Thymus (tissue), 11 donors: ENCODE measurements around the gene PRDX2. TPM values are rescaled to one million over a fixed set of nuclear protein-coding genes. Genes with fewer than 3 reads are reported as not detected.

Experiments
- DNase-seq, 9 donors: peaks; one replicate each; pipeline ENCODE4 v3.0.0-alpha.2; 2013; ENCODE audit warnings: low spot score in 9 of 9, low read depth in 6 of 9, missing footprints in 1 of 9
- H3K27ac ChIP-seq, 2 donors: one replicate each; pipeline ENCODE4 v1.5.1; 2013; ENCODE audit warnings: control low read depth in 1 of 2, low read depth in 1 of 2, low read length in 1 of 2, mild to moderate bottlenecking in 1 of 2, moderate library complexity in 1 of 2
- H3K27me3 ChIP-seq, 2 donors: one replicate each; pipeline ENCODE4 v1.5.1; 2013; ENCODE audit warnings: low read length in 1 of 2; ENCODE audit not compliant: control insufficient read depth in 2 of 2, insufficient read depth in 1 of 2
- H3K36me3 ChIP-seq, 2 donors: one replicate each; pipeline ENCODE4 v1.5.1; 2013; ENCODE audit warnings: low read length in 1 of 2, mild to moderate bottlenecking in 1 of 2, moderate library complexity in 1 of 2; ENCODE audit not compliant: control insufficient read depth in 2 of 2, insufficient read depth in 2 of 2
- H3K4me1 ChIP-seq, 2 donors: one replicate each; pipeline ENCODE4 v1.5.1; 2013; ENCODE audit warnings: low read length in 2 of 2; ENCODE audit not compliant: control insufficient read depth in 2 of 2, insufficient read depth in 2 of 2
- H3K4me3 ChIP-seq, 2 donors: one replicate each; pipeline ENCODE4 v1.5.1; 2013; ENCODE audit warnings: low read length in 2 of 2, control low read depth in 1 of 2, mild to moderate bottlenecking in 1 of 2
- H3K9me3 ChIP-seq, 2 donors: one replicate each; pipeline ENCODE4 v1.5.1; 2013; ENCODE audit warnings: low read length in 1 of 2, mild to moderate bottlenecking in 1 of 2; ENCODE audit not compliant: control insufficient read depth in 2 of 2, insufficient read depth in 1 of 2
- WGBS: extraction: QIAGEN DNeasy Blood & Tissue Kit; methylation state at CpG from one replicate; pipeline ENCODE4 v1.1.7; 2013; 5-methylcytosine and 5-hydroxymethylcytosine counted together
- polyA plus RNA-seq: library from polyadenylated mRNA; stranded (reverse); fragments of 200-250 nt; gene quantifications from one replicate; pipeline ENCODE4 v1.2.3, GENCODE V29; 2013
- total RNA-seq: library from RNA; stranded (reverse); fragments of 120-200 nt; gene quantifications from one replicate; pipeline ENCODE4 v1.2.4, GENCODE V29; 2013
- donor health status: healthy.

PRDX2 gene
- total and polyA plus RNA-seq, 2 donors, result 113 to 202 TPM

GRCh38 chr19:12796146-12797071 lies 5.2 kb downstream of the PRDX2 start:
- Histone ChIP-seq H3K36me3 (peaks cover 13 to 16% of the 10 kb centered on the region in 2 donors), H3K9me3 (peaks cover 0 to 3% of the 10 kb centered on the region in 2 donors), H3K4me3 (no peak overlapping the region), H3K4me1 (peaks cover 7 to 34% of the 10 kb centered on the region in 2 donors), H3K27ac (peak overlapping the region in 1 of 2 donors; percentile 19), H3K27me3 (peaks cover 0 to 17% of the 10 kb centered on the region in 2 donors)
- WGBS, result 16% methylated on average over 18 of the region's 18 CpGs
- DNase-seq, result peak in 5 of 9 donors; percentile 66 to 90 (median 86)

- H3K4me1 ChIP-seq, result peaks cover 5 to 35% of the 10 kb centered on the region in 2 donors
- H3K36me3 ChIP-seq, result peaks cover 5 to 11% of the 10 kb centered on the region in 2 donors
- H3K4me3 ChIP-seq, result no peak overlapping the region
- H3K27me3 ChIP-seq, result peaks cover 5 to 9% of the 10 kb centered on the region in 2 donors
- no peaks in the 10 kb centered on the region for H3K9me3 ChIP-seq
- WGBS, result 97% methylated on average over 9 of the region's 9 CpGs
- no peak overlapping the region for H3K27ac ChIP-seq
- no peak for DNase-seq
These were observed 6.6 kb downstream of the PRDX2 start for GRCh38 chr19:12794971-12795381.

- H3K27ac ChIP-seq, result peak overlapping the region; percentile 96 to 98
- H3K9me3 ChIP-seq, result no peaks in the 10 kb centered on the region
- peak overlapping the region; percentile 13 to 83 for H3K4me3 ChIP-seq
- H3K27me3 ChIP-seq, result peaks cover 8 to 10% of the 10 kb centered on the region in 2 donors
- no peak for DNase-seq
- peaks cover 5 to 38% of the 10 kb centered on the region in 2 donors for H3K4me1 ChIP-seq
- peaks cover 0 to 6% of the 10 kb centered on the region in 2 donors for H3K36me3 ChIP-seq
- WGBS, result 83% methylated on average over 7 of the region's 7 CpGs
These were observed 7.2 kb downstream of the PRDX2 start for GRCh38 chr19:12794196-12794941.

GRCh38 chr19:12793290-12794195 lies 8.1 kb downstream of the PRDX2 start:
- peak overlapping the region; percentile 96 to 98 for H3K27ac ChIP-seq
- WGBS, result under 1% methylated on average over 81 of the region's 81 CpGs
- H3K36me3 ChIP-seq, result peaks cover 0 to 4% of the 10 kb centered on the region in 2 donors
- no peaks in the 10 kb centered on the region for H3K9me3 ChIP-seq
- H3K4me3 ChIP-seq, result peak overlapping the region; percentile 66 to 83
- H3K27me3 ChIP-seq, result peaks cover 13 to 18% of the 10 kb centered on the region in 2 donors
- peak in 8 of 9 donors; percentile 85 to 96 (median 93) for DNase-seq
- H3K4me1 ChIP-seq, result peaks cover 5 to 46% of the 10 kb centered on the region in 2 donors

- Histone ChIP-seq H3K36me3 (peaks cover 0 to 4% of the 10 kb centered on the region in 2 donors), H3K9me3 (no peaks in the 10 kb centered on the region), H3K4me1 (peaks cover 5 to 52% of the 10 kb centered on the region in 2 donors), H3K4me3 (peak overlapping the region; percentile 66 to 83), H3K27ac (peak overlapping the region; percentile 98), H3K27me3 (peaks cover 14 to 19% of the 10 kb centered on the region in 2 donors)
- WGBS, result under 1% methylated on average over 22 of the region's 22 CpGs
- DNase-seq, result no peak
These were observed 8.7 kb downstream of the PRDX2 start for GRCh38 chr19:12792853-12793289.

- Histone ChIP-seq H3K27ac (peak overlapping the region; percentile 98), H3K9me3 (no peaks in the 10 kb centered on the region), H3K4me3 (peak overlapping the region; percentile 66 to 83), H3K36me3 (peaks cover 0 to 4% of the 10 kb centered on the region in 2 donors), H3K4me1 (peaks cover 5 to 52% of the 10 kb centered on the region in 2 donors), H3K27me3 (peaks cover 14 to 19% of the 10 kb centered on the region in 2 donors)
- DNase-seq, result peak in 4 of 9 donors; percentile 72 to 90 (median 84)
- under 1% methylated on average over 84 of the region's 84 CpGs for WGBS
These were observed 9.3 kb downstream of the PRDX2 start for GRCh38 chr19:12792051-12792852.

GRCh38 chr19:12791345-12792050 lies 10.1 kb downstream of the PRDX2 start, which contains the start of gene JUNB:
Gene JUNB, plus strand, starts transcription at chr19:12791486. Its CDS starts 286 bp downstream, at chr19:12791772.
- Histone ChIP-seq H3K27ac (peak within 1 kb of the TSS; percentile 98), H3K27me3 (peaks cover 14 to 19% of the 10 kb centered on the region in 2 donors), H3K4me1 (peaks cover 5 to 56% of the 10 kb centered on the region in 2 donors), H3K9me3 (no peaks in the 10 kb centered on the region), H3K36me3 (no peaks in the 10 kb centered on the region), H3K4me3 (peak within 1 kb of the TSS; percentile 66 to 83)
- peak; percentile 85 to 97 (median 92) for DNase-seq
- WGBS, result under 1% methylated on average over 73 of the region's 73 CpGs
